HG03039 (cell line): Measurements from ENCODE around the gene C3orf20.
A peak's percentile ranks its signal among the peaks of the same experiment; 100 is the strongest.

Experiments used
- ATAC-seq: cut with Tn5 transposase; IDR thresholded peaks from one replicate; pipeline ENCODE4 v1.9.1; 2021; ENCODE audit warnings: mild to moderate bottlenecking, moderate library complexity; ENCODE audit not compliant: unreplicated experiment

C3orf20 gene

GRCh38 chr3:14772533-14773138 is 97.7 kb downstream of the C3orf20 start:
- no peak for ATAC-seq

DNA sequence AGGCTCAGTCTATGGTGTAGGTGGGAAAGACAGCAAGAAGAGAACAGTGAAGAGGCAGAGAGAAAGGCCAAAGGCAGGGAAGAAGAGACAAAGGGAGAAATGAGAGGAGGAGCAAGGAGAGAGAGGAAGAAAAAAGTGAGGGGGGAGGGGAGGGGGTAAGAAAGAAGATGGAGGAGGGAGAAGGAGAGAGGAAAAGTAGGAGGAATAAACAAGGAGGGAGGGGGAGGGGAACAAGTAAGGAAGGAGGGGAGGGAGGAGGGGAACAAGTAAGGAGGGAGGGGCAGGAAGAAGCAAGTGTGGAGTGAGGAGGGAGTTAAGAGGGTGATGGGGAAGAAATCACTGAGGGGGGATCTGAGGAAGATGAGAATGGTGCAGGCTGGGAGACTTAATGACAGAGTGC is 98.3 kb downstream of the C3orf20 start:
- no peak for ATAC-seq

GRCh38 chr3:14773691-14774128 is 98.8 kb downstream of the C3orf20 start:
- no peak for ATAC-seq

- no peak for ATAC-seq
These were observed 99.5 kb downstream of the C3orf20 start for GRCh38 chr3:14774431-14774830.

GRCh38 chr3:14775011-14775410 is 100.1 kb downstream of the C3orf20 start:
- no peak for ATAC-seq

DNA sequence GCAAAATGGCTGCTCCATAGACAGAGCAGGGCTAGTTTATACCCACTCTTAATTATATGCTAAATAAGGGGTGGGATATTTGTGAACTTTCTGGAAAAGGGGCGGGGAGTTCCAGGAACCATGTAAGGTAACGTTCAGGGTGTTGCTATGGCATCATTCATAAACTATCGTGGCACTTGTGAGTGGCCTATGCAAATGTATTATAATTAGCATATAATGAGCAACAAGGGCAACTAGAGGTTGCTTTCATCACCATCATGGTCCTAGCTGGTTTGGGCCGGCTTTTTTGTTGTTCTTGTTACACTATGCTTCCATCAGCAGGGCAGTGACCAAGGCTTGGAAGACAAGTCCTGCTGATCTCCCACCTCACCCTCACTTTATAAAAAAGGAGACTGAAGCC is 100.6 kb downstream of the C3orf20 start:
- no peak for ATAC-seq

- no peak for ATAC-seq
These were observed 104.2 kb downstream of the C3orf20 start for GRCh38 chr3:14779069-14779685.

DNA sequence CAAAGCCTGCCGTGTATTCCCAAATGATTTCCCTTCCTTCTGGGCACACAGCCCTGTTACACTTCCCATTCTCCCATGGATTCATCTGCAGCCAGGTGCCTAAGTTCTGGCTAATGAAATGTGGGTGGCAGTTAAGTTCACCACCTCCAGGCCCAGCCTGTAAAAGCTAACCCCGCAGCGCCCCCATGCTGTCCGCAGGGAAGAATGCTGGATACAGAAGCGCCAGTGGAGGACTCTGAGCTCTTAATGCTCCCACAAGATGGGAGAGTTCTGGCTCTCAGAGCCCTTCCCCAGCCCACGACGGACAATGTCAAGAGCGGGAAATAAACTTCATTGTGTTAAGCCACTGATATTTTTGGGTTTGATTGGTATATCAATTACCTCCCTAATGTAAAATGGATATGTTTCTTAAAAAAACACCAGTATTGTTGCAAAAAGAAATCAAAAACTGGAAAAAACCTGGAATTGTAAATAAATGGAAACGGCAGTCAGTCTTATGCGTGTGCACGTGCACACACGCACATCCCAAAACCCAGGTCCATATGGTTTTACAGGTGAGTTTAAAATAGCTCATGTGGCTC is 106.1 kb downstream of the C3orf20 start:
- peak; percentile 61 for ATAC-seq

GRCh38 chr3:14783480-14784086 is 108.6 kb downstream of the C3orf20 start:
- ATAC-seq: no peak

- ATAC-seq: no peak
These were observed 109.2 kb downstream of the C3orf20 start for GRCh38 chr3:14784087-14784681.

DNA sequence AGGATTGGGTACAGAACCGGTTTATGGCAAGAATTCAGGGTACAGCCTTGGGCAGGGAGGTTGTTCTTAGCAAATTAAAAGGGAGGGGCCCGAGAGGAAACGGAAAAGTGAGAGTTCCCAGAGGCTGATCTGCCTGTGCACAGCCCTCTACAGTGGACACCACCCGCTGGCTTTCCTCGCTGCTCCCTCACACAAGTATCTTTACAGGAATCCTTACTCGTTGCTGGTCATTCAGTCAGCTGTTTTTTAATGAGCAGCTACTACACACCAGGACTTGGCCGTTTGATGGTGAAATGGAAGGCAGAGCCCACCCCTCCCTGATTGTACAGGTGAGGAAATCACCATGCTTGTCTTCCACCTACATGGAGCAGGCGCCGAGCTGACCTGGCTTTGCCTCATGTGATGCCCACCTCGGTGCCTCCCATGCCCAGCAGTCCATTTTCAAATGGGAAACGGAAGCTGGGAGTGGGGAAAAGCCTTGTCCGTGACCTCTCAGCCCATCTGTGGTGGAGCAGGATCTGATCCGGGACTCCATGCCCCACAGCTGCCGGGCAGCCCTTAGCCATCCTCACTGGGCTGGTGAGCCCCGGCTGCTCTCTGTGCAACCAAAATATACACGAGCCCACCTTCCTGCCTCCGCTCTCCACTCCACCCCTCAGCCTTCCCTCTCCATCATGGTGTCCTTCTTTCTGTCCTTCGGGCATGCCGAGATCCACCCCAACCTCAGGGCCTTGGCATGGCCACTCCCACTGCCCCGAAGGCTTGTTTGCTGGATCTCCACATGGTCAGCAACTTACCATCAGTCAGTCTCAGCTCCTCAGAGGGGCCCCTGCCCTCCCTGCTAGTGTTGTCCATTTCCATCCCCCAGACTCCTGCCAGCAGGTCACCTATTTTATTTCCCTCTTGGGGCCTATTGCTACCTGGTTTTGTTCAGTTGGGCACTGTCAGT is 110.5 kb downstream of the C3orf20 start:
- no peak for ATAC-seq

DNA sequence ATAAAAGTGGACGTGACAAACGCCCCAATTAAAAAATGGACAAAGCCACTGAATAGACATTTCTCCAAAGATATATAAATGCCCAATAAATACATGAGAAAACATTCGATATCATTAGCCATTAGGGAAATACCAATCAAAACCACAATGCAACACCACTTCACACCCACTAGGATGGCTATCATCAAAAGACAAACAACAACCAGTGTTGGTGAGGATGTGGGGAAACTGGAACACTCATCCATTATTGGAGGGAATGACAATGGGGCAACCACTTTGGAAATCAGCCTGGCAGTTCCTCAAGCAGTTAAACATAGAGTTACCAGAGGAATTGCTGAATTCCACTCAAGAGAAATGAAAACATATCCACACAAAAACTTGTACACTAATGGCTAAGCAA is 111.4 kb downstream of the C3orf20 start:
- no peak for ATAC-seq

GRCh38 chr3:14787630-14788029 is 112.7 kb downstream of the C3orf20 start:
- no peak for ATAC-seq

DNA sequence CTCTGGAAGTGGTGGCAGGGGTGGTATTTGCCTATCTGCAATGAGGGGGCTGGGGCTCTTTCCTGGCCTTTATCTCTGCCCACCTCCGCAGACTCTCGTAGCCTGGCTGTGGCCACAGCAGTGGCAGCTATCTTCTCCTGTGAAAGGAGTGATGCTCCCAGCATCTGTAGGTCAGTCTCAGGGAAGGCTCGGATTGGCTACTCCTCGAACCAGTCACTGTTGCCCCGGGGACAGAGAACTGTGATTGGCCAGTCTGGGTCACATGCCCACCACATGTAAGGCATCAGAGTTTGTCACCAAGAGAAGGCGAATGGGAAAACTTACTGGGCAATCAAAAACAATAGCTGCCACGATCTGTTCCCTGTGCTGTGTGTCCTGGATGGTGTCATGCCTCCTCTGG is 113.7 kb downstream of the C3orf20 start:
- ATAC-seq: no peak

- ATAC-seq: no peak
These were observed 114.3 kb downstream of the C3orf20 start for GRCh38 chr3:14789221-14789620.

DNA sequence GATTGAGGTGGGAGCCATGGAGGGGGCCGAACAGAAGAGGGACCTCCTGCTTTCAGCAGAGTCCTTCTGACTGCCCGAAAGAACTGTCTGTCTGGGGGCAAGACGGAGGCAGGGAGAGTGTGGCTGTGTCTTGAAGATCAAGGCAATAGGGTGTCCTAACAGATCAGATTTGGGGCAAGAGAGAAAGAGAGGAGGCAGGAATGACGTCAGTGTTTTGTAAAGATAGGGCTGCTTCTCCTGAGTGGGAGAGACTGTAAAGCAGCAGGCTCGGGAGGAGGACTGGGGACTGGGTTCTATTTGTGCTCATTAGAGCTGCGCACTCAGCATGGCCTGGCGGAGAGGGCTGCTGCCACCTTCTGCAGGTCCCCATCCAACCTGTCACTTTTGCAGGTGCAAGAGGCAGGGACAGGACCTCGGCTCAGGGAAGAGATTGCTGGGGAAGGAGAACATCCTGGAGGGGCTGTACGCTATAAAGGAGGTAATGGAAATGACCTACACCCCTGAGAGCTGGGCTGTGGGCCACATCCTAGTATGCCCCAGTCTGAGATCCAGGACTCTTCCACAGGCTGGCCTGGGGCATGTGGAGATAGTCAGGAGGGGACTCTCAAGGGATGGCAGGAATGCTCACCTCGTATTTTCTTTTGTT is 114.8 kb downstream of the C3orf20 start:
- ATAC-seq: no peak

GRCh38 chr3:14791343-14791945 is 116.5 kb downstream of the C3orf20 start:
- no peak for ATAC-seq

- no peak for ATAC-seq
These were observed 117.8 kb downstream of the C3orf20 start for GRCh38 chr3:14792691-14793121.

- ATAC-seq: no peak
These were observed 118.4 kb downstream of the C3orf20 start for GRCh38 chr3:14793126-14793857.
